Measurements from ENCODE around the gene TCF4.

TCF4 gene

DNA sequence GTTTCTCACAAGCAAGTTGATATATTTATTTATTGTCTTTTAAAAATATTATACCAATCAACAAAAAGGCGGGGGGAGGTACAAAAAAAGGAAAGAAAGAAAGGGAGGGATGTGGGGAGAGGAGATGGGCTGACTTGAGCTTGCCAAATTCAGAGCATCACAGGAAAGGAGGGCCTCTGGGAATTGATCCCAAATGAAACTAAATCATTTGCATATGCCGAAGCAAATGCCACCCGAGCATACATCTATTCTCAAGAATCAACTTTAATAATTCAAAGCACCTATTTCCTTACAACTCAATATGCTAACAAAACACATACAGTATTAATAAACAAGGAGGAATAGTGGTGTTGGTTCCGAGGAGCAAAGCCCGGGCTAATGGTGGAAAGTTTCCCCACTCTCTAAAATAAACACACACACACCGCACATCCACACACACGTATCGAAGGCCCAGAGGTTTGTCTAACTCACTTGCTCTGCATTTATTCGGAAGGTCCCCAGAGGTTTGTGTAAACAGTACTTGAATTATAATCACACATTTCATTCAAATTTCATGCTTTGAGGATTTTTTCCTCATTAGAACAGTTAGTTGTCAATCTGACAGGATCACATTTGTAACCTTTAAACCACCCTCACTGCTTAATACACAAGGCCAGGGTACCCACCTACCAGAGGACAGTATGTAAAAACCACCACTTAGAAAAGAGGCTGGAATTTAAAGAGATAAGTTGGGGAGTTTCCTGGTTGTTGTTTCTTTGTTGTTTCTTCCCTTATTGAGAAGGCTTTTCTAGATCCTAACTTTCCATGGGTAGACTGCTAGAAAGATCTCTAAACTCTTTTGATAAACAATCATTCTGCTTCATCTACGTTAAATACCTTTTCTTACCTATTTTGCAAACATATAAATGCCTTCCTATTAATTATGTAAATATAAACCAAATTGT is 264.7 kb downstream of the TCF4 start:
- Histone ChIP-seq H3K27me3 (ENCODE audit: insufficient read depth, low read length) (no peaks in the 10 kb centered on the region), H3K79me2 (ENCODE audit: control insufficient read depth, insufficient read depth, low read length, unreplicated experiment) (peaks cover 31% of the 10 kb centered on the region), H3K4me1 (ENCODE audit: control insufficient read depth, insufficient read depth, low read length, unreplicated experiment) (peaks cover 24% of the 10 kb centered on the region), H2AFZ (ENCODE audit: low read length, unreplicated experiment) (peak overlapping the region; percentile 35), H3K36me3 (ENCODE audit: insufficient read depth, low read length) (no peaks in the 10 kb centered on the region), H3K27ac (ENCODE audit: low read depth, low read length) (peak overlapping the region; percentile 45), H3K4me3 (ENCODE audit: low read depth, low read length) (peak overlapping the region; percentile 71)

DNA sequence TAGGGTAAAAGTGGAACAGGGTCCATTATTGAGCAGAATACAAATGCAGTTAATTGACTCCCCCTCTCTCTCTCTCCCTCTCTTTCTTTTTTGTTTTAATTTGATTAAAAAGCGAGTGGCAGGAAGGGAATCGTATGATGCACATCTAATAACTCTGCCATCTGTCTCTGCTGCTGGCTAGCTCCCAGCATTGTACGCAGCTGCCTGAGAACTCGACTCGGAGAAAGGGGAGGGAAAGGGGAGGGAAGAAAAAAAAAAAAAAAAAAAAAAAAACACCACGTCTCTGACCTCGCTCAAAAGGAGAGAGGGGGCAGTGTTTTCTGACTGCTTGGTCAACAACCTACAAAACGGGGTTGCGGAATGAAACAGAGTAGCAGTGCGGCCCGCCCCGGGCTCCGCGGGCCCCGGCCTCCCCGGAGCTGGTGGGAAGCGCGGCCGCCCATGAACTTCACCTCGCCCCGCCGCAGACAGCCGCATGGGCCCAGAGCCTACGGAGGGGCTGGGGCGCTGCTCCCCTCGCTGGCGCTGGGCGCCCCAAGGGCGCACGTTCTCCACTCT is 265.7 kb downstream of the TCF4 start:
- Histone ChIP-seq H3K79me2 (ENCODE audit: control insufficient read depth, insufficient read depth, low read length, unreplicated experiment) (peaks cover 39% of the 10 kb centered on the region), H2AFZ (ENCODE audit: low read length, unreplicated experiment) (peak overlapping the region; percentile 29), H3K27me3 (ENCODE audit: insufficient read depth, low read length) (no peaks in the 10 kb centered on the region), H3K4me1 (ENCODE audit: control insufficient read depth, insufficient read depth, low read length, unreplicated experiment) (peaks cover 19% of the 10 kb centered on the region), H3K27ac (ENCODE audit: low read depth, low read length) (peak overlapping the region; percentile 45), H3K36me3 (ENCODE audit: insufficient read depth, low read length) (no peaks in the 10 kb centered on the region), H3K4me3 (ENCODE audit: low read depth, low read length) (peak overlapping the region; percentile 71)

DNA sequence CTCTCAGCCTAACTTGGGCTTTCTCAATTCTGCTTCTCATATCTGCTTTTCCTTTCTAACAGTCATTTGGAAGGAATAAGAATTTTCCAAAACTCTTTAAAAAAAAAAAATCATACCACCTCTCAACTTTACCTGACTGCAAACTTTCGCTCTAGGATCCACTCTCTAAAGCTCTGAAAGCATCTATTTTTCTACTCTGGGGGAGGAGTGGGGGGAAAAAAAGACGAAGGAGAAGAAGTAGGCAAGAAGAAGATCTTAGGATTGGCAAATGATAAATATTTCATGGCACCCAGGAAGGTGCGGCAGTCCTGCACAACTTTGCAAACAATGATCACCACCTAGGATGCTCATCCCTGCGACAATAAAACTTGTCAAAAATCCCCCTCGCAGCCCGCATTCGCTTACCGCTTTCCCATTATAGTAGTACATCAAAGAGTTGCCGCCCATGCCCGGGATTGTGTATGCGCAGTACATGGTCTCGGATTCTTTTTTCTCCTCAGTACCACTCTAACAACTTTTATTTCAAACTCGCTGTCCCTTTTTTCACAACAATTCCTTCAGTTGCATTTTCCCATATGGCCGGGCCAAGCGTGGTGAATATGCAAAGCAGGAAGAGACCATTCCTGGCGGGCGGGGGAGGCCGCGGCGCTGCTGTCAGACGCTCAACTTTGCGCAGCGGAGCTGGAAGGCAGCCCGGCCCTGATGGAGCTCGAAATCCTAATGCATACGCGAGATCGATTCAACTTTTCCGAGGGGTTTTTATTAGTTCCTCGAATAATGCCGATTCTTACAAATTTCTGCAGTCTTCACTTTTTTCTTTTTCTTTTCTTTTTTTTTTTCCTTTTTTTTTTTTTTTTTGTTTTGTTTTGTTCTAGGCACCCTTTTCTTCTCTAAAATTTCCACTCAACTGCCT is 266.5 kb downstream of the TCF4 start:
- Histone ChIP-seq H3K27ac (ENCODE audit: low read depth, low read length) (peak overlapping the region; percentile 45), H2AFZ (ENCODE audit: low read length, unreplicated experiment) (no peak overlapping the region), H3K4me1 (ENCODE audit: control insufficient read depth, insufficient read depth, low read length, unreplicated experiment) (peaks cover 26% of the 10 kb centered on the region)

GRCh38 chr18:55320424-55321264 is 267.3 kb downstream of the TCF4 start:
- H3K4me1 ChIP-seq (ENCODE audit: control insufficient read depth, insufficient read depth, low read length, unreplicated experiment) = peaks cover 31% of the 10 kb centered on the region
- H3K36me3 ChIP-seq (ENCODE audit: insufficient read depth, low read length) = no peaks in the 10 kb centered on the region
- no peak overlapping the region for H2AFZ ChIP-seq (ENCODE audit: low read length, unreplicated experiment)
- H3K79me2 ChIP-seq (ENCODE audit: control insufficient read depth, insufficient read depth, low read length, unreplicated experiment) = peaks cover 48% of the 10 kb centered on the region
- H3K27ac ChIP-seq (ENCODE audit: low read depth, low read length) = peak overlapping the region; percentile 45
- no peaks in the 10 kb centered on the region for H3K27me3 ChIP-seq (ENCODE audit: insufficient read depth, low read length)
- H3K4me3 ChIP-seq (ENCODE audit: low read depth, low read length) = peak overlapping the region; percentile 71

More for the DNA sequence above, 266.5 kb downstream of the TCF4 start:
- Histone ChIP-seq H3K27me3 (ENCODE audit: insufficient read depth, low read length) (no peaks in the 10 kb centered on the region), H3K79me2 (ENCODE audit: control insufficient read depth, insufficient read depth, low read length, unreplicated experiment) (peaks cover 44% of the 10 kb centered on the region), H3K4me3 (ENCODE audit: low read depth, low read length) (peak overlapping the region; percentile 71), H3K36me3 (ENCODE audit: insufficient read depth, low read length) (no peaks in the 10 kb centered on the region)

DNA sequence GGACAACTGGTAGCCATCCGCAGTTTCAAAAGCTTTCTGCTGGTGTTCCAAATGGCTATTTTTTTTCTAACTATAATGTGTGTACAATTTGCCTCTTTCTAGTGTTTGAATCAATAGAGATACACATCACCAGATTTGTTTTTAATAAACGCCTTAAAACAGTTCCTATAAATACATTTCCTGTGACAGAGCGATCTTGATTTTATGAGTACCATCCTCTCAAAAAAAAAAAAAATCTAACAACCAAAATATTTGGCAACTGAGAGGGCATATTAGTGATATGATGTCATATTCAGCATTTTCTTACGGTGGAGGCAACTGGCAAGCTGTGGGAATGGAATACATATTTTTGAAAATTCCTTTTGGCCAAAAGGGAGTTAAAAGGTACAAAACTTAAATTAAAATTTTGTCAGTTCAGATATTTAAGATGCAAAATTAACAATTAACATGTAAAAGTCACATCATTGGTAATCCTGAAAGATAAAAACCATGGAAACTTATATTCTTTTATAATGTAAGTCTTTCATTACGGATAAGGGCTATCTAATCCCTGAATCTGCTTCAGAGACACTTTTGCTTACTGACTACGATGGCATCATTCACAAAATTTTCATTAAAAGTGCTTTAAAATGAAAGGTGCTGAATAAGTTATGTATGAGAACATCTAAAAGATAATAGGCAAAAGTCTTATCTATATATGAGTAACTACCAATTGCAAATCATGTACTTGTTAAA is 268.4 kb downstream of the TCF4 start:
- peak overlapping the region; percentile 45 for H3K27ac ChIP-seq (ENCODE audit: low read depth, low read length)
- no peaks in the 10 kb centered on the region for H3K36me3 ChIP-seq (ENCODE audit: insufficient read depth, low read length)
- H3K4me1 ChIP-seq (ENCODE audit: control insufficient read depth, insufficient read depth, low read length, unreplicated experiment) = peaks cover 34% of the 10 kb centered on the region
- H3K27me3 ChIP-seq (ENCODE audit: insufficient read depth, low read length) = no peaks in the 10 kb centered on the region
- peaks cover 53% of the 10 kb centered on the region for H3K79me2 ChIP-seq (ENCODE audit: control insufficient read depth, insufficient read depth, low read length, unreplicated experiment)
- no peak overlapping the region for H2AFZ ChIP-seq (ENCODE audit: low read length, unreplicated experiment)
- H3K4me3 ChIP-seq (ENCODE audit: low read depth, low read length) = peak overlapping the region; percentile 71

DNA sequence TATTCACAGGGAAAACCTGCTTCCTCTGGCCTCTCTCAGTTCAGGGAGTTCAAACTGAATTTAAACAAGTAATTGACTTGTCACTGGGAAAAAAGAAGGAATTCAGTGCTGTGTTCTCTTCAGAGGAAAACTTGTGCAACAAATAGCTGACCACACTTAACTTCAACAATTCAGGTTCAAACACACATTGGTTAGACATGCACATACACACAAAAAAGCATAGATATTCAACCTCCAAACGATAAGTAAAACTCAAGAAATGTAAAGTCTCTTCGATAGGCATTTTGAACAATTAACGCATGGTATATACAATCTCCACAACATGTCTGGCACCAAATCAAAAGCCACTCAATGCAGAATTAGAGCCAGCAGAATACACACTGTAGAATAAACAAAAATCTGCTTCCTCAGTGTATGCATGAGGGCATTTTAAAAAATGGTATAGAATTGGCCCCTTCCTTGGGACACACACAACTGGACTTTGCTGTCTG is 269.0 kb downstream of the TCF4 start:
- H3K27ac ChIP-seq (ENCODE audit: low read depth, low read length) = peak overlapping the region; percentile 45
- H3K4me3 ChIP-seq (ENCODE audit: low read depth, low read length) = peak overlapping the region; percentile 71
- peak overlapping the region; percentile 11 for H2AFZ ChIP-seq (ENCODE audit: low read length, unreplicated experiment)
- no peaks in the 10 kb centered on the region for H3K36me3 ChIP-seq (ENCODE audit: insufficient read depth, low read length)
- H3K79me2 ChIP-seq (ENCODE audit: control insufficient read depth, insufficient read depth, low read length, unreplicated experiment) = peaks cover 52% of the 10 kb centered on the region
- no peaks in the 10 kb centered on the region for H3K27me3 ChIP-seq (ENCODE audit: insufficient read depth, low read length)
- H3K4me1 ChIP-seq (ENCODE audit: control insufficient read depth, insufficient read depth, low read length, unreplicated experiment) = peaks cover 34% of the 10 kb centered on the region

- peaks cover 53% of the 10 kb centered on the region for H3K79me2 ChIP-seq (ENCODE audit: control insufficient read depth, insufficient read depth, low read length, unreplicated experiment)
- peak overlapping the region; percentile 27 for H2AFZ ChIP-seq (ENCODE audit: low read length, unreplicated experiment)
- H3K4me3 ChIP-seq (ENCODE audit: low read depth, low read length) = peak overlapping the region; percentile 71
- H3K27ac ChIP-seq (ENCODE audit: low read depth, low read length) = no peak overlapping the region
- no peaks in the 10 kb centered on the region for H3K27me3 ChIP-seq (ENCODE audit: insufficient read depth, low read length)
- no peaks in the 10 kb centered on the region for H3K36me3 ChIP-seq (ENCODE audit: insufficient read depth, low read length)
- peaks cover 30% of the 10 kb centered on the region for H3K4me1 ChIP-seq (ENCODE audit: control insufficient read depth, insufficient read depth, low read length, unreplicated experiment)
Observed at GRCh38 chr18:55317864-55318263, 270.1 kb downstream of the TCF4 start.

GRCh38 chr18:55317324-55317723 is 270.7 kb downstream of the TCF4 start:
- no peak overlapping the region for H3K27ac ChIP-seq (ENCODE audit: low read depth, low read length)
- peaks cover 30% of the 10 kb centered on the region for H3K4me1 ChIP-seq (ENCODE audit: control insufficient read depth, insufficient read depth, low read length, unreplicated experiment)
- H3K27me3 ChIP-seq (ENCODE audit: insufficient read depth, low read length) = no peaks in the 10 kb centered on the region
- peaks cover 59% of the 10 kb centered on the region for H3K79me2 ChIP-seq (ENCODE audit: control insufficient read depth, insufficient read depth, low read length, unreplicated experiment)
- no peak overlapping the region for H2AFZ ChIP-seq (ENCODE audit: low read length, unreplicated experiment)
- H3K36me3 ChIP-seq (ENCODE audit: insufficient read depth, low read length) = no peaks in the 10 kb centered on the region
- H3K4me3 ChIP-seq (ENCODE audit: low read depth, low read length) = peak overlapping the region; percentile 71; the same call in 1 of the 2 replicates

DNA sequence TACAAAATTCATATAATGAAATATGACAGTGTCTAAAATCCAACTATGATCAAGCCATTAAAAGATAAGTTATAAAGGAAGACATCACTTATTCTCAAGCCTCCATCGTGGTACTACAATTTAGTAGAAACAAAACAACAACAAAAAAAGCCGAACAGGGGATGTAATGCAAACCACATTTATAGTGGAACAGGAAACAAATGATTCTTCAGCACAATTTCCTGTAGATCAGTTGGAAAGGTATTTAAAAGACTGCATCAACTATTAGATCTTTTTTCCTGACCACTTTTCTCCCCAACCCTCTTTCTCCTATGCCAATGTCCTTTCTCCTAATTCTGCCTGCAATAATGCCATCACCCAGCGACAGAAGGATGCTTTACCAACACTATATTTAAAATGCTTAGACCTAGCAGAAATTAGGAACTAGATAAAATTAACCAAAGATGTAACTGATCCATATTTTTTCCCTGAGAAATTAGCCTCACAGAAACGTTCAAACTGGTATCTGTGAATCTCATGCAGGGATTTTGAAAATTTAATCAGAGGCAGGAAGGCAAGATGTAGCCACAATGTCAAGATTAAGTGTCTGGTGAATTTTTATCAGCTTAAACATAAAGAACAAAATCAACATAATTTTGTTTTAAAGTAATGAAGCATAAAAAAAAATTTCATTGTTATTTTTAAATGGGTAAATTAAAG is 271.4 kb downstream of the TCF4 start:
- peaks cover 63% of the 10 kb centered on the region for H3K79me2 ChIP-seq (ENCODE audit: control insufficient read depth, insufficient read depth, low read length, unreplicated experiment)
- peaks cover 30% of the 10 kb centered on the region for H3K4me1 ChIP-seq (ENCODE audit: control insufficient read depth, insufficient read depth, low read length, unreplicated experiment)
- no peaks in the 10 kb centered on the region for H3K27me3 ChIP-seq (ENCODE audit: insufficient read depth, low read length)
- no peak overlapping the region for H3K27ac ChIP-seq (ENCODE audit: low read depth, low read length)
- H2AFZ ChIP-seq (ENCODE audit: low read length, unreplicated experiment) = no peak overlapping the region
- H3K4me3 ChIP-seq (ENCODE audit: low read depth, low read length) = peak overlapping the region; percentile 33; the same call in 1 of the 2 replicates
- H3K36me3 ChIP-seq (ENCODE audit: insufficient read depth, low read length) = no peaks in the 10 kb centered on the region
